Testis (tissue), 3 donors: ENCODE measurements around the gene CNTN6. TPM values are rescaled to one million over a fixed set of nuclear protein-coding genes. Genes with fewer than 3 reads are reported as not detected.

Experiments used
- DNase-seq: peaks from one replicate; pipeline ENCODE4 v3.0.0-alpha.2; 2019
- H3K27ac ChIP-seq, 2 donors: fragments of 200-600 bp; sonication (generic); one replicate each; pipeline ENCODE4 v1.5.1; 2019
- H3K27me3 ChIP-seq: fragments of 200-600 bp; sonication (generic); one replicate; pipeline ENCODE4 v1.5.1; 2019
- H3K36me3 ChIP-seq: fragments of 200-600 bp; sonication (generic); one replicate; pipeline ENCODE4 v1.5.1; 2017; ENCODE audit warnings: low read depth; ENCODE audit errors: missing control alignments
- H3K4me1 ChIP-seq: fragments of 200-600 bp; sonication (generic); one replicate; pipeline ENCODE4 v1.5.1; 2019
- H3K4me3 ChIP-seq, 2 donors: fragments of 200-600 bp; sonication (generic); one replicate each; pipeline ENCODE4 v1.5.1; 2017 to 2019
- H3K9me3 ChIP-seq: fragments of 200-600 bp; sonication (generic); one replicate; pipeline ENCODE4 v1.5.1; 2017
- POLR2A ChIP-seq: fragments of 450-650 bp; IDR thresholded peaks from one replicate; pipeline ENCODE4 v1.6.1; 2017; ENCODE audit warnings: antibody characterized with exemption, mild to moderate bottlenecking, moderate library complexity
- WGBS, 2 donors: methylation state at CpG; one replicate each; pipeline ENCODE4 v1.1.5; 2018; 5-methylcytosine and 5-hydroxymethylcytosine counted together
- intact Hi-C: fragments of 100-400 bp; cut with DNase I; formaldehyde crosslinking; loops from one replicate; pipeline ENCODE4 v1.15.1; 2023; ENCODE audit warnings: low total_unique reads
- polyA plus RNA-seq: library from polyadenylated mRNA; stranded (reverse); fragments of 350-450 nt; fragmentation: Illumina TruSeq; extraction: RNeasy Lipid Tissue Mini Kit (QIAGEN cat#74804); gene quantifications from one replicate; pipeline ENCODE4 v1.2.3, GENCODE V29; 2014; ENCODE audit warnings: low read depth, low replicate concordance; ENCODE audit not compliant: insufficient read depth
- total RNA-seq, 2 donors: library from RNA; depleted of rRNA; stranded (reverse); fragments of >200 nt; gene quantifications; one replicate each; pipeline ENCODE4 v1.2.3, GENCODE V29; 2016
- TF ChIP-seq, protein P1 (sequence below), 3 experiments: fragments of 450-650 bp in 2 of 3; fragments of 200-600 bp in 1 of 3; sonication (generic) in 1 of 3; IDR thresholded peaks; one replicate each; pipeline ENCODE4 v1.5.1; 2016 to 2019; ENCODE audit warnings: antibody characterized with exemption in 3 of 3, mild to moderate bottlenecking in 2 of 3, moderate library complexity in 1 of 3

Gene CNTN6
- total and polyA plus RNA-seq, 3 donors from 2014 or later, result 0.22 to 0.74 (median 0.31) TPM

GRCh38 chr3:1131166-1131565, 38.3 kb downstream of the CNTN6 start:
- H3K27me3 ChIP-seq, result no peaks in the 10 kb centered on the region
- TF ChIP-seq, protein P1, sequence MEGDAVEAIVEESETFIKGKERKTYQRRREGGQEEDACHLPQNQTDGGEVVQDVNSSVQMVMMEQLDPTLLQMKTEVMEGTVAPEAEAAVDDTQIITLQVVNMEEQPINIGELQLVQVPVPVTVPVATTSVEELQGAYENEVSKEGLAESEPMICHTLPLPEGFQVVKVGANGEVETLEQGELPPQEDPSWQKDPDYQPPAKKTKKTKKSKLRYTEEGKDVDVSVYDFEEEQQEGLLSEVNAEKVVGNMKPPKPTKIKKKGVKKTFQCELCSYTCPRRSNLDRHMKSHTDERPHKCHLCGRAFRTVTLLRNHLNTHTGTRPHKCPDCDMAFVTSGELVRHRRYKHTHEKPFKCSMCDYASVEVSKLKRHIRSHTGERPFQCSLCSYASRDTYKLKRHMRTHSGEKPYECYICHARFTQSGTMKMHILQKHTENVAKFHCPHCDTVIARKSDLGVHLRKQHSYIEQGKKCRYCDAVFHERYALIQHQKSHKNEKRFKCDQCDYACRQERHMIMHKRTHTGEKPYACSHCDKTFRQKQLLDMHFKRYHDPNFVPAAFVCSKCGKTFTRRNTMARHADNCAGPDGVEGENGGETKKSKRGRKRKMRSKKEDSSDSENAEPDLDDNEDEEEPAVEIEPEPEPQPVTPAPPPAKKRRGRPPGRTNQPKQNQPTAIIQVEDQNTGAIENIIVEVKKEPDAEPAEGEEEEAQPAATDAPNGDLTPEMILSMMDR (IDR thresholded peaks at IDR 0.05), result no peak
- no peak for TF ChIP-seq POLR2A
- no peak for DNase-seq
- WGBS, 2 donors, result 76 to 100% methylated on average over 1 of the region's 1 CpG
- no peak overlapping the region for H3K4me3 ChIP-seq
- no peaks in the 10 kb centered on the region for H3K4me1 ChIP-seq
- H3K36me3 ChIP-seq, result no peaks in the 10 kb centered on the region
- intact Hi-C loops, result no loop called here
- no peak overlapping the region for H3K27ac ChIP-seq
- no peaks in the 10 kb centered on the region for H3K9me3 ChIP-seq

DNA sequence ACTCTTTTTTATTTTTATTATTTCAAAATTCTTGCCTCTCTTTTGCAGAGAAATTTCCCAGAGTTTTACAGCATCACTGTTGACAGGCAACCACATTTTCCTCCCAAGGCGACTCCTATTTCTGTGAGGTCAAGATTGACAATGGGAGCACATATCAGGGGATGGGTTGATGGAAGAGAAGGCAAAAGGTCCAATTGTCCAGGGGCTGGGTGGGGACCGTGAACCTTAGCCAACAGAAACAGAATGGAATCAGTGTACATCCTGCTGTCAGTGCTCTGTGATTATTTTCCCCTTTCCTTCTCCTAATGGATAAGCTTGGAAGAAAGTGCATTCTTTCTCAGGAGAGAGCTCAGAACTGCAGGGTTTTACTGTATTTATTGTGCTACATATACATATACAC, 42.4 kb downstream of the CNTN6 start:
- DNase-seq, result no peak
- TF ChIP-seq POLR2A, result no peak
- TF ChIP-seq, protein P1 (IDR thresholded peaks at IDR 0.05), result no peak
- Histone ChIP-seq H3K27ac (no peak overlapping the region), H3K4me3 (no peak overlapping the region), H3K9me3 (no peaks in the 10 kb centered on the region), H3K36me3 (no peaks in the 10 kb centered on the region), H3K27me3 (no peaks in the 10 kb centered on the region), H3K4me1 (no peaks in the 10 kb centered on the region)
- 52 to 61% methylated on average over 2 of the region's 2 CpGs for WGBS, 2 donors
- intact Hi-C loops, result no loop called here

- H3K36me3 ChIP-seq, result no peaks in the 10 kb centered on the region
- H3K27ac ChIP-seq, result no peak overlapping the region
- no peak overlapping the region for H3K4me3 ChIP-seq
- no peak for DNase-seq
- H3K9me3 ChIP-seq, result no peaks in the 10 kb centered on the region
- 84 to 87% methylated on average over 2 of the region's 2 CpGs for WGBS, 2 donors
- no peaks in the 10 kb centered on the region for H3K27me3 ChIP-seq
- TF ChIP-seq POLR2A, result no peak
- TF ChIP-seq, protein P1 (IDR thresholded peaks at IDR 0.05), result no peak
- H3K4me1 ChIP-seq, result no peaks in the 10 kb centered on the region
- intact Hi-C loops, result no loop called here
Measured at GRCh38 chr3:1138036-1138435, 45.2 kb downstream of the CNTN6 start.

GRCh38 chr3:1139071-1139470, 46.2 kb downstream of the CNTN6 start:
- H3K36me3 ChIP-seq, result no peaks in the 10 kb centered on the region
- DNase-seq, result no peak
- H3K9me3 ChIP-seq, result no peaks in the 10 kb centered on the region
- no peaks in the 10 kb centered on the region for H3K4me1 ChIP-seq
- TF ChIP-seq, protein P1 (IDR thresholded peaks at IDR 0.05), result no peak
- WGBS, 2 donors, result 53 to 67% methylated on average over 1 of the region's 1 CpG
- H3K27ac ChIP-seq, result no peak overlapping the region
- no peak overlapping the region for H3K4me3 ChIP-seq
- intact Hi-C loops, result no loop called here
- no peaks in the 10 kb centered on the region for H3K27me3 ChIP-seq

DNA sequence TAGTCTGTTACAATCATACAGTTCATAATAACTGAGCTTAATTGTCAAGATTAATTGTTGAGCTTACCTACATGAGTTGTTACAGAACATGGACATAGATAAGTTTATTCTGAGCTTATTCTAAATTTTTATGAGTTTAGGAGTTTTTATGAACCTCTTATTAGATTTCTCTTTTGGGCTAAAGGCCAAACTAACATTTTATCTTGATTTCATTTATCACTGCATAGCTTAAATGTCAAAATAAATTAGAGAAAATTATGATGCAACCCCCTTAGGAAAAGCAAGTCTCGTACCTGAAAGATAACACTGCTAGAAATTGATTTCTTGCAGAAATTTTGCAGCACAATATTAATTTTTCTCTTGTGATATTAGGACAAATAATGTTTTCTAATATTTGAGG, 54.5 kb downstream of the CNTN6 start:
- intact Hi-C loops, result no loop called here
- DNase-seq, result no peak
- H3K36me3 ChIP-seq, result no peaks in the 10 kb centered on the region
- 92 to 93% methylated on average over 1 of the region's 1 CpG for WGBS, 2 donors
- H3K9me3 ChIP-seq, result no peaks in the 10 kb centered on the region
- no peak for TF ChIP-seq POLR2A
- TF ChIP-seq, protein P1 (IDR thresholded peaks at IDR 0.05), result no peak
- no peaks in the 10 kb centered on the region for H3K4me1 ChIP-seq
- no peaks in the 10 kb centered on the region for H3K27me3 ChIP-seq
- no peak overlapping the region for H3K4me3 ChIP-seq
- H3K27ac ChIP-seq, result no peak overlapping the region
